Hypothalamus (tissue), 51 donors: ENCODE data around the gene RAB26.

Source experiments
- DNase-seq, 51 donors: peaks; one replicate each; lab custom pipeline; 2025; lab: John Stamatoyannopoulos, UW

The RAB26 gene

DNA sequence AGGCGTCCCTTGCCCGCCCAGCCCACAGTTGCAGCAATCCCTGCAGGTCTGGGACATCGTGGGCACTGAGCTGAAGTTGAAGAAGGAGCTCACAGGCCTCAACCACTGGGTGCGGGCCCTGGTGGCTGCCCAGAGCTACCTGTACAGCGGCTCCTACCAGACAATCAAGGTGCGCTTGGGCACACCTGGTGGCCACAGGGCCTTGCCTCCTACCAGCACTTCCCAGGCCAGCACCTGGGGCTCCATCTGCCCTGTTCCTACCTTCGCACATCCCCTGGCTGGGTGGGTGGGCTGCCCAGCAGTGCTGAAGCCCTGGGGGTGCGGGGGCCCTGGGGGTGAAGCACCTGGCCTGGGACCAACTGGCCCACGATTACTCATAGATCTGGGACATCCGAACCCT lies 27.0 kb downstream of the RAB26 start:
- no peak for DNase-seq

DNA sequence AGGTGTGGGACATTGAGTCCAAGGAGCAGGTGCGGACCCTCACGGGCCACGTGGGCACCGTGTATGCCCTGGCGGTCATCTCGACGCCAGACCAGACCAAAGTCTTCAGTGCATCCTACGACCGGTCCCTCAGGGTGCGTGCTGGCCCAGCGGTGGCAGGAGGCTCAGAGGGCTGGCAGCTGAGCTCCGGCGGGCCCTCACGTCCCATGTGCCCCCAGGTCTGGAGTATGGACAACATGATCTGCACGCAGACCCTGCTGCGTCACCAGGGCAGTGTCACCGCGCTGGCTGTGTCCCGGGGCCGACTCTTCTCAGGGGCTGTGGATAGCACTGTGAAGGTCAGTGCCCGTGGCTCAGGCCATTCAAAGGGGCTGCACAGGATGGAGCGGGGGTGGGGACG lies 27.6 kb downstream of the RAB26 start:
- no peak for DNase-seq

DNA sequence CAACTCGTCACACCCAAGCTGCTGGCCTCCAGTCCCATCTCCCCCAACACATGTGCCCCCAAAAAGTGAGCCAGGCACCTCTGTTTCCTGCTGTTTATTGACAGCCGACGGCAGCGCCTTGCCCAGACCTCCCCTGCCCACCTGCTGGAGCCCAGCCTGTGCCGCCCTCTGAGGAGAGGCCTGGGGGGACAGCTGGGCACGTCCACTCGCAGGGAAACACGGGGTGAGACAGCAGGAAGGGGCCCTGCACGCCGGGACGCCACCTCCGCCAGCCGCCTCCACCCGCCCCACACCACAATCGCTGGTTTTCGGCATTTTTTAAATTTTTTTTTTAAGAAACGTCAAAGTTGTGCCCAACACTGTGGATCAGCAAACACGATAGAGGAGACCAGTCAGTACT lies 28.7 kb downstream of the RAB26 start:
- no peak for DNase-seq

DNA sequence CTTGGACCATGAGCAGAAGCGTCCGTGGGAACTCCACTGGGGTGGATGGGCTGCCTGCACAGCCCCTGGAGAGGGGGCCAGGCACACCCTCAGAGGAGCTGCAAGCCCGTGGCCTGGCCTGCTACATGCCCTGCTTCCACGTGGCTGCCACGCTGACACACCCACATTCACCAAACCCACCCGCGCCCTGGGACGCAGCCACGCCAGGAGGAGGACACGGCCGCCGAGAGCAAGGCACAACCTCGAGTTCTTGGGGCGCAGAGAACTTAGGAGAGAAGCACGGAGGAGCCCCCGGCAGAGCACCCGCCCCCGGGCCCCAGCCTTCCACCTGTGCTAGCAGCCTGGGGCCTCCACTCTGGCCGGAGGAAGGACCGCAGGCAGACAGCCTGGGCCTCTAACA lies 29.1 kb downstream of the RAB26 start:
- no peak for DNase-seq

DNA sequence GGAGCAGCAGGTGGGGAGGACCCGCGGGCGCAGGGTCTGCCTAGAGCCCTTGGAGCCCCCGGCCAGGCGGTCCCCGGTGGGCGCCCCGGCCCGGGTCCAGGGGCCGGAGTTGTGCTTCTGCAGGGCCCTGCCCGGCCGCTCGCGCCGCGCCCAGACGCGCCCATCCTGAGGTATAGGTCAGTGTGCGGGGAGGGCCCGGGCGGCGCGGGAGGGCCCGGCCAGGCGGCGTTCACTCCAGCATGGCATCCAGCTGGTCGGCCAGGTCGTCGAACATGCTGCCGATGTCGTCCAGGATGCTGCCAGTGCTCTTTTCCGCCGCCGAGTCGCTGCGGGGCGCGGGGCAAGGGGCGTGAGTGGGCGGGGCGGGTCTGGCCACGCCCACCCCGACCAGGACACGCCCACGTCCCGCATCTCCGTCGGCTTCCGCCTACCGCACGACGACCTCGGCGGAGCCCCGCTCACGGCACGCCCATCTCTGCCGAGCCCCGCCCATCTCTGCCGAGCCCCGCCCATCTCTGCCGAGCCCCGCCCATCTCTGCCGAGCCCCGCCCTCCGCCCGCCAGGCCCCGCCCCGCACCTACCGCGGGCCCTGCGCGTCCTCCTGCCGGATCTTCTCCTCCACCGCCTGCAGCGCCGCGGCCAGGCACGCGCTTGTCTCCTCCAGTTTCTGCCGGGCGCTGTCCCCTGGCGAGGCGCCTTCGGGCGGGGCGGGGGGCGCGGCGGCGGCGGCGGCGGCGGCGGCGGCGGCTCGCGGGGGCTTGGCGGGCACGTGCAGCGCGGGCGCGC lies 30.1 kb downstream of the RAB26 start:
- DNase-seq: peak in 1 of 51 donors; percentile 31

DNA sequence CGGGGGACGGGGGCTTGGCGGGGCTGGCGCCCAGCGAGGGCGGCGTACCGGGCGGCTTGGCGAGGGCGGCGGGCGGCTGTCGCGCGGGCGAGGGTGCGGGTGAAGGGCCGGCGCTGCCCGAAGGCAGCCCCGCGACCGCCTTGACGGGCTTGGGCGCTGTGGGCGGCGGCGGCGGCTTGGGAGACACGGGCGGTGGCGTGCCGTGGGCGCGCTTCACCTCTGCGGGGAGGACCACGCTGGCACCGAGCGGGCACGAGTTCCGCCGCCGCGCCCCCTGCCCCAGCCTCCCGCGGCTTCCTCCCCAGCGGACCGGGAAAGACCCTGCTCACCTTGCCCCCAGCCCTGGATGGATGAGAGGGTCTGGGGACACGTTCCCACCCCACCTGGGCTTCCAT lies 30.7 kb downstream of the RAB26 start:
- DNase-seq: no peak

DNA sequence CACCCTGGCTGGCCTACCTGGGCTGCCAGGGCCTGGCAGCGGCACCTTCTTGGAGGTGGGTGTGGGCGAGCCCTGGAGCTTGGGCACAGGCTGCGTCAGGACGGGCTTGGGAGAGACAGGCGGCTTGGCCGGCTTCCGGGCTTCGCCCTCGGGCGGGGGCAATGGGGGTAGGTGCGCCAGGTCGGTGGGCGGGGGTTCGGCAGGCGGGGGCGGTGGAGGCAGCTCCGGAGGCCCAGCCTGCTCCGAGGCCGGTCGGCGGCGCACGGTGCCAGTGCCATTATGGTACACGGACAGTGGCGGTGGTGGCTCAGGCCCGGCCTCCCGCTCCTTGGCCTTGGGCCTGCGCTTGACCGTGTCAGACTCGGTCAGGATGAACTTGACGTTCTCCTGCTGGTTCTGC lies 31.2 kb downstream of the RAB26 start:
- no peak for DNase-seq

DNA sequence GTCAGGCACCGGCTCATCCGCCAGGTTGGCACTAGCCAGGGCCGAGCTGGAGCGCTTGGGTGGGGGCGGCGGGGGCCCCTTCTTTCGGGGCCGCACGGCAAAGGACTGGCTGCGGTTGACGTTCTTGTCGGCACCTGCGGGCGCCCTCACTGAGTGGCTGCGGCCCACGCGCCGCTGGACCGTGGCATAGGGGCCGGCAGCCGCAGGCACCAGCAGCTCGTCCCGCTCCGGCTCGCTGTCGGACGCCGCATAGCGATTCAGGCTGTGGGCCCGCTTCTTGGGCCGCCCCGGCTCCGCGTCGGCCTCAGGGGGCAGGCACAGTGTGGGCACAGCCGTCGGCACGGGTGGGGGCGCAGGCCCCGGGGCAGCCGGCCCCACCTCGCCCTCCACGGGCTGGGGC lies 32.0 kb downstream of the RAB26 start:
- no peak for DNase-seq

DNA sequence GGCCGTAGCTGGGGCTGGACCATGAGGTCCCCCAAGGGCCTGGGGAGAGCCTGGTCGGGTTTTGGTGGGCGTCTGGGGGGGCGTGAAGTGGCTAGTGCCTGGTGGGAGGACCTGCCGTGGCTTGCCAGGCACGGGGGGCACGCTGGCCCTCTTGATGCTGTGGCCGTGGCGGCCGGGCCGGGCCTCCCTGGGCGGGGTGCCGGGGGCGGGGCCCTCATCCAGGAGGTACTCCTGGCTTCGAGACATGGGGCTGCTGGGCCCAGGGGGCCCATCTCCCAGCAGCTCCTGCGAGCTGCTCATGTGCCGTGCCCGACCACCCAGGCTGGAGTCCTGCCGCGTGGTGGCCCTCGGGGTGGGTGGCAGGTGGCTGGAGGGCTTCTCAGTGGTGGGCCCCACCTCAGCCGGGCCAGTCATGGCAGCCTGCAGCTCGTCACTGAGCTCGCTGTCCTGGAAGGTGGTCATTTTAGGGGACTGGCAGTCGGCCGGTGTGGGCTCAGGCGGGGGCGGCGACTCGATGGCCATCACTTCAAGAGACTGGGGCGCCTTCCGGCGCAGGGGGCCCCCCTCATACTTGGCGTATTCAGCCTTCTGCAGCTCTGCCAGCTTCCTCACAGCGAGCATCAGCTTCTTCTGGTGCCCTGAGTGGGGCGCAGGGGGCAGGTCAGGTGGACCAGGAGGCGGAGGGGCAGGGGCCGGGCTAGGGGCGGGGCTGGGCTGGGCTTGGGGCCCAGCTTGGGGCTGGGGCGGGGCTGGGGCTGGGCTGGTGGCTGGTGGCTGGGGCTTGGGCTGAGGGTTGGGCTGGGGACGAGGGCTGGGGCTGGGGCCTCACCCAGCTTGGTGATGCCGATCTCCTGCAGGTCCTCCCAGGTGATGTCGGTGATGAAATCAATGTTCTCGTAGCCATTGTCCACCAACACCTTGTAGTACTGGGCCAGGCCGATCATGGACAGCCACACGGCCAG lies 32.8 kb downstream of the RAB26 start:
- no peak for DNase-seq

DNA sequence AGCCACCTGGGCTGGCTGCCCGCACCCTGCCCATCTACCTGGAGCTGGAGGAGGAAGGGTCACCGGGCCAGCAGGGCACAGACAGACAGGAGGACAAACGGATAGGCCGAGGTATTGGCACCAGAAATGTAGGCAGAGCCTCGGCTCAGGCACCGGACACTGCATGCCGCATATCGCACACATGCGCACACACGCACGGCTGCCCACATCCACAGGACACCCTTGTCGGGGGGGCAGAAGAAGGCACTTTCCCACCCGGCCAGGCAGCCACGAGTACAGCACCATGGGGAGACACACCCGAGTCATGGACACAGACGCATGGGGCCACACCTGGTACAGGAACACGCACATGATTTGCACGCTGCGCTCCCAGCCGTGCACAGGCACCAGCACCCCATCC lies 33.5 kb downstream of the RAB26 start:
- no peak for DNase-seq

DNA sequence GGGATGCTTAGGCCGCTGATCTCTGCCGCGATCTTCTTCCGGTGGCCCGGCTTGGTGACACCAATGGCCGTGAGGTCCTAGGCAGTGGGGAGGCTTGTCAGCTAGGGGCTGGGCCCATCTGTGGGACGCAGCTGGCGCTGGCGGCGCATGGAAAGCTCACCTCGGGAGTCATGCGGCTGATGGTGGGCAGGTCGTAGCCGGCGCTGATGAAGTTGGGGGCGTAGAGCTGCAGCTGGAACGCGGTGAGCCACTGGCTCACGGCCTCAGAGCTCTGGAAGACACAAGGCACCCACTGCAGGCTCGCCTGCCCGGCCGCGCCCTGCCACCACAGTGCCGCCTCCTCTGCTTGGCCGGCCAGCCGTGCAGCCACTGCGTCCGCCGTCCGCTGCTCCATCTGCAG lies 35.2 kb downstream of the RAB26 start:
- DNase-seq: no peak

DNA sequence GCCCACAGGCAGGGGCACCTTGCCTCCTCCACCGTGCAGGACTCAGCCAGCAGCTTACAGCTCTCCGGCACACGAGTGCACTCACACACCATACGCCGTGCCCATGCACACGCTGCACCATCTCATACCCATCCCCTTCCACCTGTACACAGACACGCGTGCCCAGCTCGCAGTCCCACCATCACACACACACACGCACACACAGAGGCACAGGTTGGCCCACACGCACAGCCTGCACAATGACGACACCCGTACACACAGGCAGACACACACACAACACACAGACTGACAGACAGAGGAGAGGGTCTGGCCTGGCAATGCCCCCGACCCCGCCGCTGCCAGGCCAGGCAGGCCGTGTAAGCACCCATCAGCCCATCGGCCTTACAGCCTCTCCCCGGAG lies 35.9 kb downstream of the RAB26 start:
- DNase-seq: no peak

DNA sequence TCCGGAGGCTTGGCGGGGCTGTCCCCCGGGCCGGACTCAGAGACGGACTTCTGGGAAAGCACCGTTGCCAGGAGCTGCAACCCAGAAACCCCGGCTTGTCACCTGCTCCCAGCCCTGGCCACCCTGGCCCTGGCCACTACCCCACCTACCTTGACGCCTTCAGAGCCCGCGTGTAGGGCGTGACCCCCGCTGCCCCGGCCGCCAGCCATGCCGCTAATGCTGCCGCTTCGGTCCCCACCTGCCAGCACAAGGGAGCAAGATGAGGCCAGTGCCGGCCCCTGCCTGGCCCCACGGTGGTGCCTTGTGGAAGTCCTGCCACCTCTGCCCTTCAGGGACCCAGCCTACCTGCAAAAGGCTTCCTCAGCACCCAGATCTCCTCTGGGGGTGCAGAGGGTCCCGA lies 36.5 kb downstream of the RAB26 start:
- no peak for DNase-seq

DNA sequence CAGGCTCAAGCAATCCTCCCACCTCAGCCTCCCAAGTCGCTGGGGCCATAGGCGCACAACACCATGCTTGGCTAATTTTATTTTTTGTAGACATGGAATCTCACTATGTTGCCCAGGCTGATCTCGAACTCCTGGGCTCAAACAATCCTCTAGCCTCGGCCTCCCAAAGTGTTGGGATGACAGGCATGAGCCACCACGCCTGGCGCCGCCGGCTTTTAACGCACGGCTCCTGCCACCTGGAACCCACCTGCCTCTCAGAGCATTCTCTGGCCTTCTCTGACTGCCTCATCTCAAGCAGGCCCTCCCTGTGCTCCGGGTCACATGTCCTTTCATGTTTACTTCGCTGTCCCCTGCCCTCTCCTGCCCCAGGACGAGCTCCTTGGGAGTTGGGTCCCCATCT lies 37.6 kb downstream of the RAB26 start:
- DNase-seq: no peak

DNA sequence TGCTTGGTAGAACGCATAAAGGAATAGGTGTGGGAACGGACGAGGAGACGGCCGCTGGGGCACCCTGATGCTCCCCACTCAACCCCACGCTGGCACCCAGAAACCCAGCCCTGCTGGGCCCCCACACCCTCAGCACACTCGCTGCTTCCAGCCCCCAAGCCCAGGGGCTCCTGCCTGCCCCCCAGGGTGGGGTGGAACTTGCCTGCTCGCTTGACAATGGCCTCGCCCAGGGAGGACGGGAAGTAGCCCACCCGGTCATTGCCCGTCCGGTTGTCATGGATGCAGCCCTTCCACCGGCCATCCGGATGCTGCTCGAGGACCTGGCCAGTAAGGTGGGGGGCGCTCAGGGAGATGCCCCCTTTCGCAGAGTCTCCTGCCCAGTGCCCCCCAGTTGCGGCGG lies 38.1 kb downstream of the RAB26 start:
- no peak for DNase-seq

DNA sequence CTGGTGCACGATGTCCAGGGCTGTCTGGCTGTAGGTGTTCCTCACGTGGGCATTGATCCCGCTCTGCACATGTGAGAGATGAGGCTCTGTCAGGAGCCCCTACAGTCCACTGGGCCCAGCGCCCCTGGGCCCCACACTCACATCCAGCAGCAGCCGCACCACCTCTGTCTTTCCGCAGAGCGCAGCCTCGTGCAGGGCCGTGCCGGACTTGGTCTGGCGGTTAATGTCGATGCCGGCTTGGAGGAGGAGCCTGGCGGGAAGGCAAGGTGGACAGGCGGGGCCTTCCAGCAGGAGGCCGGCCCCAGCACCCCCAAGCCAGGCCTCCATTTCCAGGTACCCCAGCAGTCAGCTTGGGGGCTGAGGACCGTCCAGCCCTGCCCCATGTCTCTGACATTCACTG lies 38.8 kb downstream of the RAB26 start:
- no peak for DNase-seq

DNA sequence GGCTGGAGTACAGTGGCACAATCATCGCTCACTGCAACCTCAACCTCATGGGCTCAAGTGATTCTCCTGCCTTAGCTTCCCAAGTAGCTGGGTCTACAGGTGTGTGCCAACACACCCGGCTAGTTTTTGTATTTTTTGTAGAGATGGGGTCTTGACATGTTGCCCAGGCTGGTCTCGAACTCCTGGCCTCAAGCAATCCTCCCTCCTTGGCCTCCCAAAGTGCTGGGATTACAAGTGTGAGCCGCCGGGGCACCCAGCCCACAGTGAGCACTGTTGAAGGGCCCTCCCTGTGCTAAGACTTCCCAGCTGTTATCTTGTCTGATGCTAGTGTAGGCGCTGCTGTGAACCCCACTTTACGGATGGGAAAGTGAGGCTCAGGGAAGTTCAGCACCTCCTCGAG lies 40.0 kb downstream of the RAB26 start:
- no peak for DNase-seq

DNA sequence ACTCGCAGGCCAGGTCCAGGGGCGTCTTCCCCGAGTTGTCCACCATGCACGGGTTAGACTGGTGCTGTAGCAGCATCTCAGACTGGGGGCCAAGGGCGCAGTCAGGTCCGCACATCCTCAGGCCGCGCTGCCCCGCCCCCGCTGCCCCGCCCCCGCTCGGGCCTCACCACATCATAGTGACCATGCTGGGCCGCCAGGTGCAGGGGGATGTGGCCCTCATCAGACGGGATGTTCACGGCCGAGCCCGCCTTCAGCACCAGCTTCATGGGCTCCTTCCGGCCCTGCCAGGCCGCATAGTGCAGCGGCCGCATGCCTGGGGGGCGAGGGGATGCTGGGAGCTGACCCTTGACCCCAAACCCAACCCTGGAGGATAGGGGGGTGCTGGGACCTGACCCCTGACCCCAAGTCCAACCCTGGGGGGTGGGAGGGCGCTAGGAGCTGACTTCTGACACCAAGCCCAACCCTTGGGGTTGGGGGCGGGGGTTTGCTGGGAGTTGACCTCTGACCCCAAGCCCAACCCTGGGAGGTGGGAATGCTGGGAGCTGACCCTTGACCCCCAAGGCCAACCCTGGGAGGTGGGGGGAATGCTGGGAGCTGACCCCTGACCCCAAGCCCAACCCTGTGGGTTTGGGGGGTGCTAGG lies 40.9 kb downstream of the RAB26 start:
- DNase-seq: no peak

DNA sequence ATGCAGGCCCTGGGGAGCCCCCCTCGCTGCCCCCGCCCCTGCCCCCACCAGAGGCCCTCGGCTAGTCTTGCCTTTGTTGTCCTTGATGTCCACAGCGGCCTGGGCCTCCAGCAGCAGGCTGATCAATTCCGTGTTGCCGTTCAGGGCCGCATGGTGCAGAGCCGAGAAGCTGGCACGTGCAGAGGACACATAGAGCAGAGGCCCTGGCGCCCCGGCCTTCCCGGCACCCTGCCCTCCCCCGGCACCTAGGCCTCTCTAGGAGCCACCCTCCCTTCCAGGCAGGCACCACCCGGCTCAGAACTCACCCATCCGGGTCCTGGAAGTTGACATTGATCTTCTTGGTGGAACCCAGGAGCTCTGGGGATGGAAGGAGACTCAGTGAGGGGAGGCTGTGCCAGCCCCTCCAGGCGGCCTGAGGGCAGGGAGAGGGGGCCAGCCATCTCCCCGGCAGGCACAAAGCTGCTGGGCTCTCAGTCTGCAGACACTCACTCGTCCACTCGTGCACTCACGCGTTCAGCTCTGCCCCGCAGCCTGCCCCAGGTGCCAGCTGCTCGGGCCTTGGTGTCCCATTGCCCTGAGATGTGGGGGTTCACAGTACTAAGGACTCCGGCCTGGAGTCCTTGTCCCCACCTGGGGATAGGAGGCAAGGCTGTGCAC lies 41.7 kb downstream of the RAB26 start:
- no peak for DNase-seq

DNA sequence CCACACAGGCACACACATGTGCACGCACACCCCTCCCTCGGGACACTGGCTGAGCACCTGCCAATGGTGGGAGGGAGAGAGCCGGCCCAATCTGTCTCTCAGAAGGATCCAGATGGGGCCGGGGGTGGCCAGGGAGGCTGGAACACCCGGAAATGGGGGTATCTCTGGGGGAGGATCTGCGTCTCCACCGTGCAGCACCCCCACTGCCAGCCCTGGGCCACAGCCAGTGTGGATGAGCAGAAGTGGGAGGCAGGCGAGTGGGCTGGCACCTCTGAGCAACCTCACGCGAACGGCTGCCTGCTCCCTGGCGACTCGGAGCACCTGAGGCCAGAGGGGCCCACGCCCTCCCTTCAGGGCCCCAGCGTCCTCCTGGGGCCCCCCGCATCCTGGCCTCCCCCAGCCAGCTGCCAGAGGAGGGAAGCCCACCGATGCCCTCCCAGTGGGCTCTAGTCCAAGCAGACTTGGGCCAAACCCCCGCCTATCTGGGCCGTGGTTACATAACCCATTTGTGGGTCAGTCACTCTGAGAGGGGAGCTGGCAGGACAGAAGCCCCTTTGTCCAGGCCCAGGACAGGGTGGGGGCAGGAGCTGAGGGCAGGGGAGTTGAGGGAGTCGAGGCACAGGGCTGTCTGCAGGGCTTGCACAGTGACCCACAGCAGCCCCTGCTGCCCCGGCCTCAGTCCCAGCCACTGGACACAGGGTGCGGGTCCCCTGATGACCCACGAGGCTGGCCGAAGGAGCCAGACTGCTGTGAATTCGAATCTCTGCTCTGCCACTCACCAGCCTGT lies 42.4 kb downstream of the RAB26 start:
- peak in 33 of 51 donors; percentile 10 to 73 (median 50) for DNase-seq
